Retina (tissue), 1 donor: ENCODE measurements around the gene HHATL.
"Not testable (repeated sequence)": the region's sequence is repeated elsewhere in the genome, so short reads cannot be mapped to it uniquely, and the experiment has no call there.

ENCODE experiments used
- DNase-seq: peaks from one replicate; pipeline ENCODE4 v3.0.0-alpha.2; 2016

Gene HHATL

GRCh38 chr3:42733501-42734262 is 31.1 kb upstream of the HHATL start:
- DNase-seq, result no peak

GRCh38 chr3:42732829-42733459 is 30.3 kb upstream of the HHATL start:
- DNase-seq, result no peak

GRCh38 chr3:42732196-42732828 is 29.7 kb upstream of the HHATL start:
- no peak for DNase-seq

DNA sequence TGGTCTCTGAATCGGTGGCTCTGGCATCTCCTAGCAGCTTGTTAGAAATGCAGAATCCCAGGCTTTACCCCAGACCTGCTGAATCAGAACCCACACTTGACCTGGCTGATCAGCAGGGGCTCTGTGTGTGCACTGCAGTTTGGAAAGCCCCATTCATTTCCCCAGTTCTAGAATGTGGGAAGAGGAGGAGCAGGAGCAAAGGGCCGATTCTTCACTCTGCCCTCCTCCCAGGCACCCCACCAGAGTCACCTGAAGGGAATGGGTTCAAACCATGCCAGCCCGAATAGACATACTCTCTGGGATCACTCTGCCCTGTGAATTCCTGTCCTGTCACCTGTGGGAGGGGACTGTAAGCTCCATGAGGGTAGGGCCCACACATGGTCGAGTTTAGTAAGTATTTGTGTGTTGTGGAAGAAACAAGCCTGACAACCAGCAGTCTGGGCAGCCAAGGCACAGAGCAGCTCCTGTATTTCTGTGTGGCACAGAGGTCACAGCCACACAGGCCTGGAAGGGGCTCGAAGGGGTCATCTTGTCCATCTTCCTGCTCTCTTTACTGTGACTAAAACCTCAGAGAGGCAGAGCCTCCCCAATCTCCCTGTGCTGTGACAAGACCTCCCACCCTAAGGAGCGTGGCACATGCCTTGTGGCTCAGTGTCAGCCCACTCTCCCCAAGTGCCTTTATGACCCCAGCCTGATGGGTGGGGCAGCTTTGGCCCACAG is 29.0 kb upstream of the HHATL start:
- no peak for DNase-seq

- DNase-seq, result no peak
Measured at GRCh38 chr3:42730706-42731420, 28.3 kb upstream of the HHATL start.

- DNase-seq, result no peak
Measured at GRCh38 chr3:42730294-42730693, 27.7 kb upstream of the HHATL start.

DNA sequence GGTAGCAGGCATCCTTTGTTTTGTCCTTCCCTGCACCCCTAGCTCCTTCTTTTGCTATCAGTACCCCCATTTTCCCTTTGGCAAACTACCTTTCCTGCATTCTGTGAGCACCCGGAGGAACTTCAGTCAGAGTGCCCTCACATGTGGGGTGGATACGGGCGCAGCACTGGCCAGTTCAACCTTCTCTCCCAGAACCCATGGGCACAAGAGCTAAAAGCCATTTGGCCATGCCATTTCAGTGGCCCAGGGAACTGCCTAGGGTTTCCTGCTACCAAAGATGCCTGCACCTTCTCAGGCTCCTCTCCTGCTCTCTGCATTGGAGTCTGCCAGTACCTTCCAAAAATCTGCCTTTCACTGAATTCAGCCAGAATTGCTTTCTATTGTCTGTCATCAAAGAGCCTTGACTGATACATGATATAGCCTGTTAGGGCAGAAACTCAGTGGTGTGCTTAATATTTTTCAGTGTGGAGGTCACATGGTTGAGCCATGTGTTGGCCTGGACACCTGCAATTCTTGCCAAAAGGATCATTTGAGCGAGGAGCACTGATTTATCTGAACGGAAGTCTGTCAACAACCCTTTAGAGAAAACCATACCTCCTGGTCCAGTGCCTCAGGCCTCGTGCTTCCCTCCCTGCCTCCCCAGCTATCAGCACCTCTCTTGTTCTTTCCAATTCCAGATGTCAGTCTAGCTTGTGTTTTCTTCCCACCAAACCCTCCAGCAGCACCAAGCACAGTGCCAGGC is 27.0 kb upstream of the HHATL start:
- no peak for DNase-seq

- no peak for DNase-seq
Measured at GRCh38 chr3:42728668-42729364, 26.2 kb upstream of the HHATL start.

- DNase-seq, result no peak
Measured at GRCh38 chr3:42728056-42728455, 25.5 kb upstream of the HHATL start.

GRCh38 chr3:42725454-42725853 is 22.9 kb upstream of the HHATL start:
- DNase-seq, result no peak

DNA sequence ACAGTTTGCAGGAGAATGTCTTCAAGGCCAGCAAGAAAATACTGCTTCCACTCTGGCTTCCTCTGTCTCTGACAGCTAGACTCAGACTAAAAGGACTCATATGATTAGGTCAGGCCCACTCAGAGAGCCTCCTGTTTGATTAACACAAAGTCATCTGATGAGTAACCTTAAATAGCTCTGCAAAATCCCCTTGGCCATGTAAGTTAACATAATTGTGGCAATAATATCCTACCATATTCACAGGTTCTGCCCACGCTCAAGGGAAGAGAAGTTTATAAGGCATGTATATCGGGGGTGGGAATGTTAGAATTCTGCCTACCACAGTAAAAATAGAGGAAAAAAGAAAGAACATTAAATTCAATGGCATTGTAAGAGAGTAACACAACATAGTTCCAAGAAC is 20.6 kb upstream of the HHATL start:
- DNase-seq, result no peak

DNA sequence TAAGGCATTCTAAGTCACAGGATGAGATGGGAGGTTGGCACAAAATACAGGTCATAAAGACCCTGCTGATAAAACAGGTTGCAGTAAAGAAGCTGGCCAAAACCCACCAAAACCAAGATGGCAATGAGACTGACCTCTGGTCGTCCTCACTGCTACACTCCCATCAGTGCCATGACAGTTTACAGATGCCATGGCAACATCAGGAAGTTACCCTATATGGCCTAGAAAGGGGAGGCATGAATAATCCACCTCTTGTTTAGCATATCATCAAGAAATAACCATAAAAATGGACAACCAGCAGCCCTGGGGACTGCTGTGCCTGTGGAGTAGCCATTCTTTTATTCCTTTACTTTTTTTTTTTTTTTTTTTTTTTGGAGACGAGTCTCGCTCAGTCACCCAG is 19.8 kb upstream of the HHATL start:
- DNase-seq, result not testable (repeated sequence)

- no peak for DNase-seq
Measured at GRCh38 chr3:42721690-42722089, 19.1 kb upstream of the HHATL start.

DNA sequence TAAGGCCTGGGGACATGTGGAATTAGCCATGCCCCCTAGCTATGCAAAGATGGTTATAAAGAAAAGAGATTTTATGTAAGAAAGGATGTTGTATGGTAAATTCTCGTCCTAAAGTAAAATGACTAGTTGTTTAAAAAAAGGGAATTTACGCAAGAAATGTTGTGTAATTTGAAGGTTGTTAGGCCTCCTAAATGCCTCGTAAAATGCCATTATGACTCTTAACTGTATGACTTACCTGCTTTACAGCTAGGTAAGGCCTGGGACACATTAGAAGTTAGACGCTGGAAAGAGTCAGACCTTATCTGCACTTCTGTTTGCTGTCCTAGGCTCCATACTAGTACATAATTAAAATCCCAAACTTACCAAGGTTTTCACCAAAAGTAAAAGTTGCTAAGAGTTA is 17.5 kb upstream of the HHATL start:
- DNase-seq, result no peak

GRCh38 chr3:42719002-42719401 is 16.4 kb upstream of the HHATL start:
- no peak for DNase-seq

- no peak for DNase-seq
Measured at GRCh38 chr3:42718338-42718737, 15.7 kb upstream of the HHATL start.

DNA sequence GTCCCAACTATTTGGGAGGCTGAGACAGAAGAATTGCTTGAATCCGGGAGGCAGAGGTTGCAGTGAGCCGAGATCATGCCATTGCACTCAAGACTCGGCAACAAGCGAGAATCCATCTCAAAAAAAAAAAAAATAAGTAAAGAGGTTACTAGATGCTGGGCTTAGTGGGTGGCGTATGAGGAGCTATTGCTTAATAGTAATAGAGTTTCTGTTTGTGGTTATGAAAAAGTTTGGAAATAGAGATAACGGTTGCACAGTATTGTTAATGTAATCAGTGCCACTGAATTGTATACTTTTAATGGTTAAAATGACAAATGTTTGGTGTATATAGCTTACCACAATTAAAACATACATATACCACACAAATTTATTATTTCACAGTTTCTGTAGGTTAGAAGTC is 14.7 kb upstream of the HHATL start:
- no peak for DNase-seq

DNA sequence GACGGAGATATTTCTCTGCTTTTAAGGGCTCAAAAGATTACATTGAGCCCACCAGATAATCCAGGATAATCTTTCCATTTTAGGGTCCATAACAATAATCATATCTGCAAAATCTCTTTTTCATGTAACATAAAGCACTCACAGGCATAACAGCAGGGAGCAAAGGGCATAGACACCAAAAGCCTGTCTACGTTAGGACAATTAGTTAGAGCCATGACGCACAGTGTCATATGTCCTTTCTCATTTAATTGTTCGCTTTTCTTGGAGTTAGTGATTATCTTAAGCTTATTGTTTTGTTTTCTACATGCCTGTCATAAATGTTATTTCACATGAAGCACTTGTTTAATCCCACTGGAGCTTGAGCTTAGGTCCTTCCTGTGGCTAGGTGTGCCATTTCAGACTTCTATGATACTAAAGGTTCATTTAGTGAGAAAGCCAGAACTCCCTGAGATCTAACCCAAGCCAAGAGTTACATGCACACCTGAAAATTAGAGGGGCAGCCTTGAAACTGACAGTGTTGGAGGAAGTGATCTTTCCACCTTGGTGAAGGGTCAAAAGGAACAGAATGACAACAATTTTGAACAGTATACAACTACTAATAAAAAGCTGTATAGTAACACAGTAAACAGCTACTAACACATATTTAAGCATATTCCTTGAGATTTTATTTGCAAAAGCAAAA is 11.7 kb upstream of the HHATL start:
- no peak for DNase-seq

DNA sequence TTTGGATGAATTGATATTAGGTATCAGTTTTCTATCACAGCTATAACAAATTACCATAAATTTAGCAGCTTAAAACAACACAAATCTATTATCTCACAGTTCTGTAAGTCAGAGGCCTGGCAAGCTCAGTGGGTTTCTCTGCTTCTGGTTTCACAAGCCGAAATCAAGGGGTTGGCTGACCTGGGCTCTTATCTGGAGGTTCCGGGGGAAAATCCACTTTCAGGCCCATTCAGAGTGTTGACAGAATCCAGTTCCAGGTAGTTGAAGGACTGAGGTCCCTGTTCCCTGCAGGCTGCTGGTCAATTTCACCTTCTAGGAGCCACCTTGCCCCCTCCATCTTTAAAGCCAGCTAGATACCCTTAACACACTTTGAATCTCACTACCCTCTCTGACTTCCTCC is 11.1 kb upstream of the HHATL start:
- DNase-seq, result no peak

- DNase-seq, result no peak
Measured at GRCh38 chr3:42712688-42713372, 10.2 kb upstream of the HHATL start.

- no peak for DNase-seq
Measured at GRCh38 chr3:42712344-42712648, 9.7 kb upstream of the HHATL start.
